Heart left ventricle (tissue), 13 donors: Measurements from ENCODE around the gene TFB2M.

ENCODE experiments used
- POLR2A ChIP-seq, 2 donors: fragments of 450-650 bp; IDR thresholded peaks; one replicate each; pipeline ENCODE4 v1.6.1; 2017; ENCODE audit warnings: antibody characterized with exemption in 2 of 2, mild to moderate bottlenecking in 2 of 2, moderate library complexity in 2 of 2
- TF ChIP-seq, protein P1 (sequence below), 12 donors: fragments of 200-600 bp; sonication (generic) in 4 of 12; IDR thresholded peaks; one replicate each; pipeline versions ENCODE4 v1.5.0 to v1.8.0; 2018 to 2022; ENCODE audit warnings: antibody characterized with exemption in 12 of 12, mild to moderate bottlenecking in 5 of 12
- donor health status: ischemic (EF 13 %, LVEDD 7.1; RV severe dilation, severe dysfunction).
- donor health status: DM: no; HTN: yes; CAD: no.
- donor health status: DM: no; HTN: no; CAD: no.
- donor health status: ischemic (EF 25% LVEDD 6.9; RV normal size, moderate dysfunction).
- donor health status: ischemic (EF 25% LVEDD 5.7; RV mildly dilated, moderate dysfunction).
- donor health status: ischemic (EF 35%, LVEDD 5.7; RV mildly dilated, moderate dysfunction).
- donor health status: nonischemic (EF 11% LVEDD 7.7; RV severe dilation, severe dysfunction).
- donor health status: DM: yes; HTN: yes; CAD: no.
- donor health status: PGD.
- donor health status: ischemic (EF 29% LVEDD 5.4; RV normal size, mild dysfunction).
- donor health status: nonischemic (EF 23%, LVEDD 6.1; RV moderate dilation, normal function).

DNA sequence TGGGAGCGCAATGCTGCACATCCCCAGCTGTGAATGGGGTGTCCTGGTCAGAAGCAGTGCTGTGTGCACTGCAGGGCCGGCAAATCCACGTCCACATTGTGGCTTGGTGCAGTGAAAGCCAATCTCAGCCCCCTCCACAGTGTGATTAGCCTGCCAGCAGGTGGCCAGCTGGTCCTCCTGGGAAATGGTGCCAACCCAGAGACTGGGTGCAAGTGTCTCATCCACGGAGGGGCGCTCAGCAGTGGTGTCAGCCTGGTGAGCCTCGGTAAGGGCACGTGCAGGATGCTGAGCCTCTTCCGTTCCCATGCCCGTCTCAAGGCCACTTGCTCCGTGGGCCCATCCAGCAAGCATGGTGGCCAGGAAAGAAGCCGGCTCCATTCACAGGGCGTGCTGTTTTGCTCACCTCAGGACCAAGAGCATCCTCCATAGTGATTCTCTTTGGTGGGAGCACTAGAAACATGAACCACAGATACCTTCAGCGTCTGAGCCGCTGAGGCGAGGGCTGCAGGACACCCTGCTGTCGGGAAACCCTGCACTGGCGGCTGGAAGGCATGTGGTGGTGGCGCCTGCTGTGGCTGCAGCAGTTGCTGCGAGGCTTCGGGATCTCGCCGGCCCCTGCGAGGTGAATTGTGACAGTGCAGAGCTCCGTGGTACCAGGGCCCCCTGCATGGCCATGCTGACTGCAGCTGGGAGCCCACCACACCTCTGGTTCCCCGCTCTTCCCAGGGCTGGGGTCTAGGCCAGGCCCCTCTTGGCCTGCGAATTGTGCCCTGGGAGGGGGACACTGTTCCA is 57.0 kb downstream of the TFB2M start:
- TF ChIP-seq POLR2A (IDR thresholded peaks at IDR 0.05): no peak
- TF ChIP-seq, protein P1, sequence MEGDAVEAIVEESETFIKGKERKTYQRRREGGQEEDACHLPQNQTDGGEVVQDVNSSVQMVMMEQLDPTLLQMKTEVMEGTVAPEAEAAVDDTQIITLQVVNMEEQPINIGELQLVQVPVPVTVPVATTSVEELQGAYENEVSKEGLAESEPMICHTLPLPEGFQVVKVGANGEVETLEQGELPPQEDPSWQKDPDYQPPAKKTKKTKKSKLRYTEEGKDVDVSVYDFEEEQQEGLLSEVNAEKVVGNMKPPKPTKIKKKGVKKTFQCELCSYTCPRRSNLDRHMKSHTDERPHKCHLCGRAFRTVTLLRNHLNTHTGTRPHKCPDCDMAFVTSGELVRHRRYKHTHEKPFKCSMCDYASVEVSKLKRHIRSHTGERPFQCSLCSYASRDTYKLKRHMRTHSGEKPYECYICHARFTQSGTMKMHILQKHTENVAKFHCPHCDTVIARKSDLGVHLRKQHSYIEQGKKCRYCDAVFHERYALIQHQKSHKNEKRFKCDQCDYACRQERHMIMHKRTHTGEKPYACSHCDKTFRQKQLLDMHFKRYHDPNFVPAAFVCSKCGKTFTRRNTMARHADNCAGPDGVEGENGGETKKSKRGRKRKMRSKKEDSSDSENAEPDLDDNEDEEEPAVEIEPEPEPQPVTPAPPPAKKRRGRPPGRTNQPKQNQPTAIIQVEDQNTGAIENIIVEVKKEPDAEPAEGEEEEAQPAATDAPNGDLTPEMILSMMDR (IDR thresholded peaks at IDR 0.05): no peak
